Vagina (tissue), 2 donors: ENCODE data around the gene EBF3. TPM values are rescaled to one million over a fixed set of nuclear protein-coding genes. Genes with fewer than 3 reads are reported as not detected.

Experiments used
- DNase-seq, 2 donors: peaks; one replicate each; pipeline ENCODE4 v3.0.0-alpha.2; 2017; ENCODE audit errors: extremely low spot score in 2 of 2
- H3K27ac ChIP-seq: fragments of 200-600 bp; sonication (generic); one replicate; pipeline ENCODE4 v1.5.1; 2019
- H3K27me3 ChIP-seq: fragments of 200-600 bp; sonication (generic); one replicate; pipeline ENCODE4 v1.5.1; 2019
- H3K36me3 ChIP-seq, 2 donors: fragments of 200-600 bp; sonication (generic); one replicate each; pipeline ENCODE4 v1.5.1; 2017 to 2019
- H3K4me1 ChIP-seq: fragments of 200-600 bp; sonication (generic); one replicate; pipeline ENCODE4 v1.5.1; 2019
- H3K4me3 ChIP-seq, 2 donors: fragments of 200-600 bp; sonication (generic); 1 replicate in 1 of 2; 2 replicates in 1 of 2; pipeline ENCODE4 v1.5.1; 2016 to 2019
- H3K9me3 ChIP-seq: fragments of 200-600 bp; sonication (generic); one replicate; pipeline ENCODE4 v1.5.1; 2019
- POLR2A ChIP-seq, 2 donors: fragments of 450-650 bp; IDR thresholded peaks; one replicate each; pipeline ENCODE4 v1.6.1; 2017; ENCODE audit warnings: antibody characterized with exemption in 2 of 2, mild to moderate bottlenecking in 2 of 2, moderate library complexity in 2 of 2
- POLR2AphosphoS5 ChIP-seq, 2 donors: sonication (generic); formaldehyde crosslinking; IDR thresholded peaks; one replicate each; pipeline ENCODE4 v1.9.0; 2017; ENCODE audit warnings: antibody characterized with exemption in 2 of 2, mild to moderate bottlenecking in 2 of 2, low read depth in 1 of 2; ENCODE audit not compliant: insufficient read depth in 1 of 2
- intact Hi-C: fragments of 100-400 bp; cut with DNase I; formaldehyde crosslinking; loops from one replicate; pipeline ENCODE4 v1.15.1; 2023
- total RNA-seq: library from RNA; depleted of rRNA; stranded (reverse); fragments of >200 nt; gene quantifications from one replicate; pipeline ENCODE4 v1.2.3, GENCODE V29; 2016
- TF ChIP-seq, protein P1 (sequence below), 3 experiments: fragments of 450-650 bp in 2 of 3; fragments of 200-600 bp in 1 of 3; sonication (generic) in 1 of 3; IDR thresholded peaks; one replicate each; pipeline ENCODE4 v1.5.1; 2017 to 2019; ENCODE audit warnings: antibody characterized with exemption in 3 of 3, mild to moderate bottlenecking in 2 of 3, moderate library complexity in 2 of 3

The EBF3 gene
- total RNA-seq, 1 donor from 2014 or later, result 10.6 TPM

DNA sequence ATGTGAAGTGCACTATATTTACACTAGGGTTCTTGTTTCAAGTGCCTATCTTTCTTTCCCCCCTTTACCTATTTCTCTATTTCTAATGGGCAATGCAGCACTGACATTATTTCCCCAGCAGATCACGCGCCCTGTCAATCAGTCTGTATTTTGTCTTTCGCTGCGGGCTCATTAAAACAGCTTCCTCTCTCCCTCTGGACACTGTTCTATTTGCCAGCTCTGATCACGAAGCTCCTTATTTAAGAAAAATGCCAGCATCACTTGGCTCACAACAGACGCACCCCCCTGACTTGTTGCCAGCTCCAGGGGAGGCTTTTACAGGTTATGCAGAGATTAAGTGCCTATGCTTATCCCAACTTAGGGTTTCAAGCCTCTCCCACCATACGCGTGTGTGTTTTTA, 78.5 kb downstream of the EBF3 start:
- Histone ChIP-seq H3K4me1 (no peaks in the 10 kb centered on the region), H3K36me3 (no peaks in the 10 kb centered on the region), H3K9me3 (no peaks in the 10 kb centered on the region), H3K4me3 (no peak overlapping the region), H3K27ac (no peak overlapping the region), H3K27me3 (no peaks in the 10 kb centered on the region)
- no peak for DNase-seq
- intact Hi-C loops, result no loop called here
- TF ChIP-seq POLR2A (IDR thresholded peaks at IDR 0.05) (no peak), POLR2AphosphoS5 (IDR thresholded peaks at IDR 0.05; ENCODE audit: insufficient read depth in 1 of 2, low read depth in 1 of 2) (no peak)
- TF ChIP-seq, protein P1, sequence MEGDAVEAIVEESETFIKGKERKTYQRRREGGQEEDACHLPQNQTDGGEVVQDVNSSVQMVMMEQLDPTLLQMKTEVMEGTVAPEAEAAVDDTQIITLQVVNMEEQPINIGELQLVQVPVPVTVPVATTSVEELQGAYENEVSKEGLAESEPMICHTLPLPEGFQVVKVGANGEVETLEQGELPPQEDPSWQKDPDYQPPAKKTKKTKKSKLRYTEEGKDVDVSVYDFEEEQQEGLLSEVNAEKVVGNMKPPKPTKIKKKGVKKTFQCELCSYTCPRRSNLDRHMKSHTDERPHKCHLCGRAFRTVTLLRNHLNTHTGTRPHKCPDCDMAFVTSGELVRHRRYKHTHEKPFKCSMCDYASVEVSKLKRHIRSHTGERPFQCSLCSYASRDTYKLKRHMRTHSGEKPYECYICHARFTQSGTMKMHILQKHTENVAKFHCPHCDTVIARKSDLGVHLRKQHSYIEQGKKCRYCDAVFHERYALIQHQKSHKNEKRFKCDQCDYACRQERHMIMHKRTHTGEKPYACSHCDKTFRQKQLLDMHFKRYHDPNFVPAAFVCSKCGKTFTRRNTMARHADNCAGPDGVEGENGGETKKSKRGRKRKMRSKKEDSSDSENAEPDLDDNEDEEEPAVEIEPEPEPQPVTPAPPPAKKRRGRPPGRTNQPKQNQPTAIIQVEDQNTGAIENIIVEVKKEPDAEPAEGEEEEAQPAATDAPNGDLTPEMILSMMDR (IDR thresholded peaks at IDR 0.05), result no peak

DNA sequence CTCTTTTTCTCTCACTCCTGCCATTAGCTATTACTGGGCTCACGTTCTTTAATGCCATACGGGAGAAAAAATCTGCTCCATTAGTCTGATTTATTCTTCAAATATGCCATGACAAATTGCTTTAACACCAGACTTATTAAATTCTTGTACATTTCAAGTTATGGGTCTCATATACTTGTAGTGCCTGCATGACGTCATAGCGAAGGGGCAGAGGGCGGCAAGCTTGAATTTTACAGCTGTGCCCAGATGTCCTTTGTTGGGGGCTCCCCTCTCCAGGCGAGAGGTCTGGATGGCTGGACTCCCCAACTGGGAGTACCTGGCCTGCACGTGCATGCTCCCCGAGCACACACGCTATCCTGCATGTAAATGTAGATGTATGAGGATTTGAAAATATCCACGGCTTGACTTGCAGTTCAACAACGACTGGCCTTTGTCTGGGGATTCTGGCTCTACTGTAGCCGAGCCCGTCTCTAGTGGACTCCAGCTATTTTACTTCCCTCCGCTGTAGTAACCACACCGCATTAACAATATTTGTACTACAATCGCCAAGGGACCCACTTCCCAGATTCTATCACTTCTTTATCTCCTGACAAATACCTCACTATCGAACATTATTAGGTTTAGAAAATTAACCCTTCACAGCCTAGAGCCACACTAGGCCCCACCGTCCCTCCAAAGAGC, 79.5 kb downstream of the EBF3 start:
- no peak overlapping the region for H3K4me3 ChIP-seq
- H3K9me3 ChIP-seq, result no peaks in the 10 kb centered on the region
- no peak overlapping the region for H3K27ac ChIP-seq
- H3K4me1 ChIP-seq, result no peaks in the 10 kb centered on the region
- no peak for DNase-seq
- no peaks in the 10 kb centered on the region for H3K36me3 ChIP-seq
- no peak for TF ChIP-seq POLR2A (IDR thresholded peaks at IDR 0.05)
- TF ChIP-seq, protein P1 (IDR thresholded peaks at IDR 0.05), result no peak
- TF ChIP-seq POLR2AphosphoS5 (IDR thresholded peaks at IDR 0.05; ENCODE audit: insufficient read depth in 1 of 2, low read depth in 1 of 2), result no peak
- intact Hi-C loops, result no loop called here
- H3K27me3 ChIP-seq, result no peaks in the 10 kb centered on the region

DNA sequence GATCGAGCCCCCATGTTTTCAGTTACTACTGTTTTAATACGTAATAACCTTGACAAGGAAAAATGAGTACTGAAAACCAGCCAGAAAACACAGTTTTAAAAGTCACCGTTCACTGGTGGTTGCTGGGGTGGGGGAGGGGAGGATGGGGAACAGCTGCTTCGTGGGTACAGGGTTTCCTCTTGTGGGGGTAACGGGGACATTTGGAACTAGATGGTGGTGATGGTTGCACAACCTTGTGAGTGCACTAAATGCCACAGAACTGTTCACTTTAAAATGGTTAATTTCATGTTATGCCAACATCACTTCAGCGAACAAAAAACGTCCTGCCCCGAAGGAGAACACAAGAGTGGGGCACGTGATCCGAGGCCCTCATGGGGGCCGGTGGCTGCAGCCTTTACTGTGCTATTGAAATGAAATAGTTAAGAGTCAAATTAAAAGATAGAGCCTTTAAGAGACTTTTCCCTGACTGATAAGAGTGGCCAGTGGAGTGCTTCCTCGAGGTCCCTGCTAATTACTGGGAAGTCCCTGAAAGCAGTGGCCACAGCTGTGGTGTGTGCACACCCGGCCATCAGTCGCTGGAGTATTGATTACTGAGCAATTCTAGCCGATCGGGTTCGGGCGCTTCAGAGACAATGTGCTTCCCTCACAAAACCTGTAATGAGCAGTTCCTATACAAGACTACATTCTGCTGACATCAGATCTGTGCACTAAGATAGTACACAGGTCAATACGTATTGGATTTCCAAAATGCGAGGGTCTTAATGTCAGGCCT, 80.3 kb downstream of the EBF3 start:
- Histone ChIP-seq H3K4me1 (no peaks in the 10 kb centered on the region), H3K27ac (no peak overlapping the region), H3K9me3 (no peaks in the 10 kb centered on the region), H3K27me3 (no peaks in the 10 kb centered on the region), H3K4me3 (no peak overlapping the region), H3K36me3 (no peaks in the 10 kb centered on the region)
- TF ChIP-seq POLR2A (IDR thresholded peaks at IDR 0.05) (no peak), POLR2AphosphoS5 (IDR thresholded peaks at IDR 0.05; ENCODE audit: insufficient read depth in 1 of 2, low read depth in 1 of 2) (no peak)
- TF ChIP-seq, protein P1 (IDR thresholded peaks at IDR 0.05), result no peak
- intact Hi-C loops, result no loop called here
- DNase-seq, result no peak

DNA sequence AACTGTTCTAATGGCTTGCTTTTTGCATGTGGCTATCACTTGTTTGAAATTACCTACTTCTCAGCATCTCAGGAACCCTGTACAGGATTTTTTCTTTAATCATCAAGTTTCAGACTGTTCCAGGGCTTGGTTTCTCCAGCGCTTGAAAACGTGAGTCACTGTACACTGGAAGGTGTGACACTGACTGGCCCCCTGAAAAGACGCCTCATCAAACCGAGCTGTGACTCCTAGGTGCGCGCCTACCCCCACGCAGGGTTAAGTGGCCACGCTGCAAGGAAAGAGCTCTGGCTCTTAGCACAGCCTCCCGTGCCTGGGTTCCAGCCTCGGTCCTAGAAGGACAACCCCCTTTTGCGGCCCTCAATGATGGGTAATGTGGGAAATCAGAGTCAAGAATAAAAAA, 81.0 kb downstream of the EBF3 start:
- DNase-seq, result no peak
- intact Hi-C loops, result no loop called here
- Histone ChIP-seq H3K27ac (no peak overlapping the region), H3K27me3 (no peaks in the 10 kb centered on the region), H3K9me3 (no peaks in the 10 kb centered on the region), H3K4me1 (no peaks in the 10 kb centered on the region), H3K36me3 (no peaks in the 10 kb centered on the region), H3K4me3 (no peak overlapping the region)
- TF ChIP-seq POLR2A (IDR thresholded peaks at IDR 0.05), result no peak

DNA sequence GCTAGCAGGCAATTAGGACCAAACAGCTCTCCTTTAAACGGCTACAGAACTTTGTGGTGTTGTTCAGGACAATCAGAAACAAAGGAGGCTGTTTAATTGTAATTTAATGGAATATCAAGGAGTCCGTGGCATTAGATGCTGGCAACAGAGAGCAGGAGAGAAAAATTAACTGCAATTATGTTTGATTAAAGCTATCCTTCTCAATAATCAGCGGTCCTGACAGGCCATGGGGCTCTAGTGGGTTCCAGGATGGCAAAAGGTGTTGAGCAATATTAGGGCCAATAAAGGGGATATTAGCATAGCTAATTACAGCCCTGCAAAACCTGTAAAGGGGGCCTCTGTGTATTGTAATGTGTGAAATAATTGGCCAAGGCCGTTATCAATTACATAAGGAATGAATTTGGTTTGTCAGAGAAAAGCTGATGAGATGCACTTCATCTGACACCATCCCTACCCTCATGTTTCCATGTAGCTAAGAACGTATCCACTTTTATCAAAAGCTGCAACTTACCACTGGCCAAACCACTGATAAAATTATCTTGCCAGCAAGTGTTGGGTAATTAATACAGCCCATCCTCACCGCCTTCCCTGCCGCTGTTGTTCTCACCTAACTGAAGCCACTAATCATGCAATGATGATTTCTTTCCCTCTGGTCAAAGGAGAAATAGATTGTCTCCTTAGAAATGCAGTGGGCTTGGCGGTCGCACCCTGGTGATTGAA, 81.6 kb downstream of the EBF3 start:
- TF ChIP-seq POLR2A (IDR thresholded peaks at IDR 0.05) (no peak), POLR2AphosphoS5 (IDR thresholded peaks at IDR 0.05; ENCODE audit: insufficient read depth in 1 of 2, low read depth in 1 of 2) (no peak)
- TF ChIP-seq, protein P1 (IDR thresholded peaks at IDR 0.05), result no peak
- Histone ChIP-seq H3K4me1 (no peaks in the 10 kb centered on the region), H3K27ac (no peak overlapping the region), H3K36me3 (no peaks in the 10 kb centered on the region), H3K4me3 (no peak overlapping the region), H3K9me3 (no peaks in the 10 kb centered on the region), H3K27me3 (no peaks in the 10 kb centered on the region)
- DNase-seq, result no peak
- intact Hi-C loops, result no loop called here
